Skeletal muscle satellite cell (primary cell): Measurements from ENCODE around the gene RCSD1.

Experiments used
- H3K27me3 ChIP-seq: 2 replicates; pipeline ENCODE4 v1.7.0; 2013; ENCODE audit warnings: low read length; ENCODE audit not compliant: control insufficient read depth, insufficient read depth
- H3K36me3 ChIP-seq: 2 replicates; pipeline ENCODE4 v1.7.0; 2013; ENCODE audit warnings: mild to moderate bottlenecking, control low read depth, low read length; ENCODE audit not compliant: insufficient read depth
- H3K4me1 ChIP-seq: 2 replicates; pipeline ENCODE4 v1.7.0; 2013; ENCODE audit warnings: low read length; ENCODE audit not compliant: control insufficient read depth, insufficient read depth
- H3K4me2 ChIP-seq: 2 replicates; pipeline ENCODE4 v1.7.0; 2013; ENCODE audit warnings: mild to moderate bottlenecking, low read length
- H3K4me3 ChIP-seq: 2 replicates; pipeline ENCODE4 v1.7.0; 2013; ENCODE audit warnings: low read length
- H3K9ac ChIP-seq: 2 replicates; pipeline ENCODE4 v1.7.0; 2013; ENCODE audit warnings: mild to moderate bottlenecking, low read depth, low read length, moderate library complexity
- H3K9me3 ChIP-seq: replicated peaks from 2 replicates; pipeline ENCODE4 v1.7.0; 2013; ENCODE audit warnings: mild to moderate bottlenecking, control low read depth, low read length

The RCSD1 gene

GRCh38 chr1:167683226-167683625 lies 53.2 kb downstream of the RCSD1 start:
- peak overlapping the region; percentile 55 for H3K4me2 ChIP-seq
- H3K9me3 ChIP-seq = no peaks in the 10 kb centered on the region
- no peaks in the 10 kb centered on the region for H3K27me3 ChIP-seq
- no peak overlapping the region for H3K9ac ChIP-seq
- H3K36me3 ChIP-seq = no peaks in the 10 kb centered on the region
- peaks cover 19% of the 10 kb centered on the region for H3K4me1 ChIP-seq
- H3K4me3 ChIP-seq = no peak overlapping the region

DNA sequence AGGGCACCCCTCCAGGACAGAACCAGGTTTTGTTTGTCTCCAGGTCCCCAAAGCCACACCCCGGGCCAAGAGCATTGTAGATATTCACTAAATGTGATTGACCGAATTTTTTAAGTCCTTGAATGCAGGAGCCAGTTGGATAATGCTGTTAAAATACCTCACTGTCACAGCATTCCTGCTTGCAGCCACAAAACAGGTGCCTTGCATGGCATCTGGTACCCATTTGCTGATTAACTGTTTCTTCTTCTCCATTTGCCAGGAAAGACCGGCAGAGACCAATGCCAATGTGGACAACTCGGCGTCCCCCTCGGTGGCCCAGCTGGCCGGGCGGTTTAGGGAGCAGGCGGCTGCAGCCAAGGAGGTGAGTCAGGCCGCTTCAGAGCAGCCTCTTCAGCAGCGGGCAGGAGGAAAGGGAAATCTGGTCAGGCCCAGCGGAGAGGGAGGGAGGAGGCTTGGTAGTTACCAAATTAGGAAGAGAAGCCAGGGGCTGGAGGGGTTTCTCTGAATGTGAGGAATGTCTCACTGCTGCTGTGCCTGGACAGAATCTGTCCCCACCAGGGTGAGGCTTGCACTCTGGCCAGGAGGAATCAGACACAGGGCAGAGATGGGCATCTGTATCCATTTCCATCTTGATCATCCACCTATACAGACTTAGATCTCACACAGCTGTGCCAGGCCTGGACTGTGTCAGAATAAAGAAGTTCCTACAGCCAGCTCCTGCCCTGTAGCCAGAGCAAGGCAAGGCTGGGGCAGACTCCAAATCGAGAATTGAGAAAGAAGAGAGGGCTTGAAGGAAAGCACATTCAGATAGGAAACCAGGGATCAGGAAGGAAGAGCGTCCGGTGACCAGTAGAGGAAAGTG lies 53.8 kb downstream of the RCSD1 start:
- Histone ChIP-seq H3K27me3 (no peaks in the 10 kb centered on the region), H3K36me3 (no peaks in the 10 kb centered on the region), H3K4me2 (peak overlapping the region; percentile 55), H3K9ac (peak overlapping the region; percentile 17), H3K4me1 (peaks cover 24% of the 10 kb centered on the region), H3K4me3 (no peak overlapping the region), H3K9me3 (no peaks in the 10 kb centered on the region)

DNA sequence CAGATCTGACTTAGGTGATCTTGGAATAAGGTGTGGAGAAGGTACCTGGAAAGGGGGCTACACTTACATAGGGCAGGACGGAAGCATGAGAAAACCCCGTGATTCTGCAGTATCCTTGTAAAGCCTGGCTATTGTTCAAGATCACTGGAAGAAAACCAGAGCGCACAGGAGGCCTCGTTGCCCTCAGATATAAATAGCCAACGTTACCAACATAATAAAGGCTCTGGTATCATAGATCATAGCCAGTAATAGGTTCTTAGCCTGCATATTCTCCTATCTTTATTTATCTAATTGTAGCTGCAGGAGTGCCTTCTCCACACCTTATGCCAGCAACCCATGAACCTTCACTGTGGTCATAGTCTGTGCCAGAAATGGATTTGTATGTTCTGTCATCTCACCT lies 55.8 kb downstream of the RCSD1 start:
- Histone ChIP-seq H3K9me3 (no peaks in the 10 kb centered on the region), H3K4me2 (no peak overlapping the region), H3K27me3 (no peaks in the 10 kb centered on the region), H3K9ac (no peak overlapping the region), H3K36me3 (no peaks in the 10 kb centered on the region), H3K4me3 (no peak overlapping the region), H3K4me1 (peaks cover 24% of the 10 kb centered on the region)

- H3K4me2 ChIP-seq = no peak overlapping the region
- no peaks in the 10 kb centered on the region for H3K36me3 ChIP-seq
- H3K27me3 ChIP-seq = no peaks in the 10 kb centered on the region
- peaks cover 19% of the 10 kb centered on the region for H3K4me1 ChIP-seq
- H3K4me3 ChIP-seq = no peak overlapping the region
- no peak overlapping the region for H3K9ac ChIP-seq
- H3K9me3 ChIP-seq = no peaks in the 10 kb centered on the region
Observed at GRCh38 chr1:167687919-167688519, 58.0 kb downstream of the RCSD1 start.

DNA sequence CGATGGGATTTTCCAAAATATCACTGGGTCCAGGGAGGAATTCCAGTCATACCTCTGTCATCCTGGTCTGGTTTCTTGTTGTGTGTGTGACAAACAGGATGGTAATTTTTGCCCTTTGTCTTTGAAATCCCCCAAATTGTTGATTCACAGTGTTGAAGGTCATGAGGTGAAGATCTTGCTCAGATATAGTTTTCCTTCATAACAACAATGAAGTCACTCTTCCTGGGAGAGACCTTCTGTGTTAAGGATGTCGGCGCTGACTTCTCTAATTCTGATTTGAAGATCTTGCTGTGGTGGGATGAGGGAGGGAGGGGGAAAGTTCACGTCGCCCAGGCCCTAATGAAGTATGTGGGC lies 59.5 kb downstream of the RCSD1 start:
- Histone ChIP-seq H3K4me3 (no peak overlapping the region), H3K4me2 (no peak overlapping the region), H3K36me3 (no peaks in the 10 kb centered on the region), H3K27me3 (no peaks in the 10 kb centered on the region), H3K9me3 (no peaks in the 10 kb centered on the region), H3K9ac (no peak overlapping the region), H3K4me1 (peaks cover 5% of the 10 kb centered on the region)

DNA sequence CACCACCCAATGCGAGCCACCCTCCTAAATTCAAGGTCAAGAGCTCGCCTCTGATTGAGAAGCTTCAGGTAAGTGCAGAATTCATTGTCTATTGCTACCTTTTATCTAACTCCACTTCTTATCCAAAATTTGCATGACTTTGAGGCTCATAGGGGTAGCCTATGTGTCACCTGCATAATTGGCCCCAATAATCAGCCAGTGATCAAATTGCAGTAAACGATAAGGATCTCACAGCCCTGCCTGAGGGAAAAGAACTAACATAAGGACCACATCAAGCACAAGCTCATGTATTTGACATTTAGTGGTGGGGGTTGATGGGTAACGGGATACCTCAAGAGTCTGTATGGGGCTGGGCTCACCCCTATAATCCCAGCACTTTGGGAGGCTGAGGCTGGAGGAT lies 60.0 kb downstream of the RCSD1 start:
- Histone ChIP-seq H3K4me1 (peaks cover 5% of the 10 kb centered on the region), H3K9ac (no peak overlapping the region), H3K4me2 (no peak overlapping the region), H3K9me3 (no peaks in the 10 kb centered on the region), H3K4me3 (no peak overlapping the region), H3K36me3 (no peaks in the 10 kb centered on the region), H3K27me3 (no peaks in the 10 kb centered on the region)

DNA sequence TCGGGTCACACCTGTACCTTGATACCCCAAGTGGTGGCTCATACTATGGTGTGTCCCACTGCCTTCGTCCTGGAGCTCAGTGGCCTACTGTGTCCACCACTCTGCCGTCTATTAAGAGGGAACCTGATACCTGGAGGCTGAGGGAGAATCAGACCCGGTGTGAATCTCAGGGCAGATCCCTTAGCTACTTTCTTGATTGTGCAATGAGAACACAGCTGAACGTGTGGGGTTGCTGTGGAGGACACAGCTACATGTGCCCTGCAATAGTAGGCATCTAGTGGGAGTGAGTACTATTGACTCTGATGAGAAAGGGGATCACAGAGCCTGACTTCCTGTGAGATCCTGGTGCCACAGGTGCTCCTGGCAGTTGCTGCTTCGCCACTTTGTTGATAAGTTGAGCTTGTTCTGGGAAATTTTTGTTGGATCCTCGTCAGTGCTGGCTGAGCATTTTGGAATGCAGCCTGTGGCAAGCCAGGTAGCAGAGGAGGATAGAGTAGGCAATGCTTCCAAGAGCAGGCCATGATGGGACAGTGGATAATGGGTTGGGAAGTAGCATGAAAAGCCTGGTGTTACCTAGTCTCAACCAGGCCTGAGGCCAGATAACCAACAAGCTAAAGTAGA lies 63.5 kb downstream of the RCSD1 start:
- Histone ChIP-seq H3K4me3 (no peak overlapping the region), H3K27me3 (no peaks in the 10 kb centered on the region), H3K9me3 (no peaks in the 10 kb centered on the region), H3K4me1 (peaks cover 3% of the 10 kb centered on the region), H3K4me2 (no peak overlapping the region), H3K9ac (no peak overlapping the region), H3K36me3 (no peaks in the 10 kb centered on the region)

GRCh38 chr1:167694691-167695090 lies 64.7 kb downstream of the RCSD1 start:
- no peaks in the 10 kb centered on the region for H3K36me3 ChIP-seq
- H3K4me3 ChIP-seq = no peak overlapping the region
- H3K4me2 ChIP-seq = no peak overlapping the region
- no peaks in the 10 kb centered on the region for H3K9me3 ChIP-seq
- H3K27me3 ChIP-seq = no peaks in the 10 kb centered on the region
- H3K9ac ChIP-seq = no peak overlapping the region
- H3K4me1 ChIP-seq = no peaks in the 10 kb centered on the region

GRCh38 chr1:167695147-167695546 lies 65.1 kb downstream of the RCSD1 start:
- H3K4me2 ChIP-seq = no peak overlapping the region
- H3K27me3 ChIP-seq = no peaks in the 10 kb centered on the region
- H3K36me3 ChIP-seq = no peaks in the 10 kb centered on the region
- no peaks in the 10 kb centered on the region for H3K4me1 ChIP-seq
- no peak overlapping the region for H3K4me3 ChIP-seq
- no peaks in the 10 kb centered on the region for H3K9me3 ChIP-seq
- no peak overlapping the region for H3K9ac ChIP-seq

GRCh38 chr1:167695756-167696561 lies 65.9 kb downstream of the RCSD1 start:
- H3K36me3 ChIP-seq = no peaks in the 10 kb centered on the region

DNA sequence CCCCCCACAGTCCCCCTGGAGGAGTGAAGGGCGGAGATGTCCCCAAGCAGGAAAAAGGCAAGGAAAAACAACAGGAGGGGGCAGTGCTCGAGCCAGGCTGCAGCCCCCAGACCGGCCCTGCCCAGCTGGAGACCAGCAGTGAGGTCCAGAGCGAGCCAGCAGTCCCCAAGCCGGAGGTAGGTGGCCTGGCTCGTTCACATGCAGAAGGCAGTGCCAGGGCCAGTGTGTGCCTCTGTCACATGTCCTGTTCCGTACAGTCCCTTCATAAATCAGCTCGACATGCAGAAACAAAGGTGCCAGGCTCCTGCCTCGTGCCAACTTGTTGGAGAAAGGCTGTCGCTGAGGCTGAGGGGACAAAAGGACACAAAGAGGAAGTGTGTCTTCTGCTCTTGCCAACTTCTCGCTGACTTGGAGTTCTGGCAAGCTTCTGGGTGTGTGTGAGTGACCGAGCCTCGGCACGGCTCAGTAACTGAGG lies 67.7 kb downstream of the RCSD1 start:
- H3K36me3 ChIP-seq = no peaks in the 10 kb centered on the region
- H3K4me1 ChIP-seq = no peaks in the 10 kb centered on the region
- H3K9ac ChIP-seq = no peak overlapping the region
- no peak overlapping the region for H3K4me2 ChIP-seq
- H3K4me3 ChIP-seq = no peak overlapping the region
- no peaks in the 10 kb centered on the region for H3K9me3 ChIP-seq
- peaks cover 7% of the 10 kb centered on the region for H3K27me3 ChIP-seq

More at GRCh38 chr1:167695756-167696561, 65.9 kb downstream of the RCSD1 start:
- H3K9me3 ChIP-seq = no peaks in the 10 kb centered on the region
- no peaks in the 10 kb centered on the region for H3K4me1 ChIP-seq
- H3K27me3 ChIP-seq = no peaks in the 10 kb centered on the region
- H3K4me2 ChIP-seq = no peak overlapping the region
- H3K4me3 ChIP-seq = no peak overlapping the region
- H3K9ac ChIP-seq = no peak overlapping the region
